KOPT-K1 (cell line): ENCODE measurements around the gene KIAA1958.
A peak's percentile ranks its signal among the peaks of the same experiment; 100 is the strongest.

ENCODE experiments used
- H3K27ac ChIP-seq: fragments of 200-600 bp; sonication (generic); 2 replicates; pipeline ENCODE4 v1.5.1; 2016; ENCODE audit warnings: antibody characterized with exemption, mild to moderate bottlenecking, low read depth, low read length; ENCODE audit not compliant: poor library complexity, severe bottlenecking
- H3K36me3 ChIP-seq: fragments of 200-600 bp; sonication (generic); 2 replicates; pipeline ENCODE4 v1.5.1; 2017; ENCODE audit warnings: antibody characterized with exemption, mild to moderate bottlenecking, low read length, moderate library complexity; ENCODE audit not compliant: insufficient read depth
- H3K9me3 ChIP-seq: fragments of 200-600 bp; sonication (generic); 2 replicates; pipeline ENCODE4 v1.5.1; 2017; ENCODE audit warnings: antibody characterized with exemption, low read length, mild to moderate bottlenecking; ENCODE audit not compliant: insufficient read depth, poor library complexity, severe bottlenecking

KIAA1958 gene

DNA sequence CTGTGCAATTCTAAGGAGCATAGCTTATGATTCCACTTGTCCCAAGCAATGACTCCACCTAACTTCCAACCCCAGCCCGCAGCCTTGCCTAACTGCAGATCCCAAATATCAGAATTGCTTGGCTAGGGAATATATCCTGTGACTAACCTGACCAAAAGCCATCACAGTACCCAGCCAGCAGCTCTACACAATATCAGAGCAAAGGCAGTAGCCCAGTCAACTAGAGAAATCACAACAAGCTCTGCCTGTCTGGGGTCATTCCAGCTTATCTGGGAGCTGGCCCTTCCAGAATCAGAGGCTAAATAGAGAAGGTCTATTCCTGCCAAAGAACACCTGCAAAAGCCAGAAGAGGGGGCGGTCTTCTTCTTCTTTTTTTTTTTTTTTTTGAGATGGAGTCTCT is 9.3 kb upstream of the KIAA1958 start:
- Histone ChIP-seq H3K36me3 (no peaks in the 10 kb centered on the region), H3K9me3 (no peaks in the 10 kb centered on the region), H3K27ac (no peak overlapping the region)

DNA sequence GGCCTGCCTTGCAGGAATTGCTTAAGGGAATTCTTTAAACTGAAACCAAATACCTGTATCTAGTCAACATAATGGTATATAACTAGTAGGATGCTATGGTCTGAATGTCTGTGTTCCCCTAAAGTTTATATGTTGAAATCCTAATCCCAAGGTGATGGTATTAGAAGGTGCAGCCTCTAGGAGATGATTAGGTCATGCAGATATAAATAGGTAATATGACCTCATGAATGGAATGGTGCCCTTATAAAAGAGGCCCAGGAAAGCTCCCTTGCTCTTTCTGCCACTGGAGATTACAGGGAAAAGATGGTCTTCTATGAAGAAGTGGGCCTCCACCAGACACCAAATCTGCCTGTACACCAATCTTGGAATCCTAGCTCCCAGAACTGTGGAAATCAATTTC is 7.4 kb upstream of the KIAA1958 start:
- no peak overlapping the region for H3K27ac ChIP-seq
- no peaks in the 10 kb centered on the region for H3K36me3 ChIP-seq
- H3K9me3 ChIP-seq = no peaks in the 10 kb centered on the region

DNA sequence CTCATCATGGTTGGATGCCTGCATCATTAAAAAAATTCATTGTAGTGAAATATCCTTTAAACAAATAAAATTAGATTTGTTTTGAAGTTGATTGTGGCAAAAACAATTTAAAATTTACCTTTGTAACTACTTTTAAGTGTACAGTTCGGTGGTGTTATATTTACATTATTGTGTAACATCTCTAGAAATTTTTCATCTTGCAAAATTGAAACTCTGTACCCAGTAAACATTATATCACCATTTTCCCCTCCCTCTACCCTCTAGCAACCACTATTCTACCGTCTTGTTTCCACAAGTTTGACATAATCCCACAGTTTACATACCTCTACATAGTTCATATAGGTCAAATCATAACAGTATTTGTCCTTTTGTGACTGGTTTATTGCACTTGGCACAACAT is 2.0 kb upstream of the KIAA1958 start:
- no peak overlapping the region for H3K27ac ChIP-seq
- H3K9me3 ChIP-seq = no peaks in the 10 kb centered on the region
- H3K36me3 ChIP-seq = no peaks in the 10 kb centered on the region

DNA sequence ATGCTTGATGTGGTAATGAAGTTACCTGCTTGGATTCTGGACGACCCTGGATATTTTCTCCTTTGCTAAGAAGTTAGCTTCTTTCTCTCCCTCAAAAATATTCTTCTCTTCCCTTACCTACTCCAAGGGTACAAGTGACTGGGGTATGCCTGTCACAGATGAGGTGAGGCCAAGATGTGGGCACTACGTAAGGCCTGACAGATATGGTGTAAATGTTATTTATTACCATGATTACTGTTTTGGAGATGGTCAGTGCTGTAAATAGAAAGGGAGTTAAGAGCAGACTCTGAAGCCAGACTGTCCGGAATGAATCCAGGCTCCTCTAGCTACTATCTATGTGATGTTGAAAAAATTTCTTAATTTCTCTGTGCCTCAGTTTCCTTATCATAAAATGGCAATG is 1.1 kb upstream of the KIAA1958 start:
- no peaks in the 10 kb centered on the region for H3K9me3 ChIP-seq
- no peaks in the 10 kb centered on the region for H3K36me3 ChIP-seq
- H3K27ac ChIP-seq = no peak overlapping the region

DNA sequence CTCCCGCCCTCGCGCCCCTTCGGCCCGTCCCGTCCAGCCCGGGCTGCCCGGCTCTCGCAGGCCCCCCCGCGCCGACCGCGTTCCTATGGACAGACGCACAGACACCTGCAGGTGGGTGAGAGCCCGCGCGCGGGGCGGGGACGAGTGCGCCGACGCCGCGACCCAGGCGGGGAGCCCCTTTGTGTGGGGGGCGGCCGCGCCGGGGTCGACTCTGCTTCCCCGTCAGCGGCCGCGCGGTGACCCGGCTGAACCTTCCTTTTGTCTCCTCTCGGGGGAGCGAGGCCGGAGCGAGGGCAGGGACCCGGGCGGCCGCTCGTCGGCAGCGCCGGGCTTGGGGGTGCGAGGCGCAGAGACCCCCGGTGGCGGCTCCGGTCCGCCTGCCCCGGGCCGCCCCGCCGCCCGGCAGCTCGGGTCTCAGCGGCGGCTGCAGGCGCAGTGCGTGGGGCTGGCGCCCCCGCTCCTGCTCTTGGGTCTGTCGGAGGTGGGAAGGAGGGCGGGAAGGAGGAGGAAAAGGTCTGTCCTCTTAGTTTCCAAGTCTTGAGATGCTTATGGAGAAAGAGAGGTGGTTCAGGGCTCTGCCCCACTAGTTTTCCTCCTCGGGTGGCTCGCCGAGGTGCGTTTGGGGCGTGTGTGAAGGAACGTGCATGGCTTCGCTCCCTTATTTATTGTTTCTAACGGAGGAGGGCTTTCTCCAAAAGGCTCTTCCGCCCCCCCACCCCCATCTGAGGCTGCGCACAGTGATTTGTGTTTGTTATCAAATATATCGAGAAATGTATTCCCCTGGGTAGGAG is 576 bp downstream of the KIAA1958 start:
- Histone ChIP-seq H3K36me3 (no peaks in the 10 kb centered on the region), H3K9me3 (no peaks in the 10 kb centered on the region), H3K27ac (peak overlapping the region; percentile 73)

DNA sequence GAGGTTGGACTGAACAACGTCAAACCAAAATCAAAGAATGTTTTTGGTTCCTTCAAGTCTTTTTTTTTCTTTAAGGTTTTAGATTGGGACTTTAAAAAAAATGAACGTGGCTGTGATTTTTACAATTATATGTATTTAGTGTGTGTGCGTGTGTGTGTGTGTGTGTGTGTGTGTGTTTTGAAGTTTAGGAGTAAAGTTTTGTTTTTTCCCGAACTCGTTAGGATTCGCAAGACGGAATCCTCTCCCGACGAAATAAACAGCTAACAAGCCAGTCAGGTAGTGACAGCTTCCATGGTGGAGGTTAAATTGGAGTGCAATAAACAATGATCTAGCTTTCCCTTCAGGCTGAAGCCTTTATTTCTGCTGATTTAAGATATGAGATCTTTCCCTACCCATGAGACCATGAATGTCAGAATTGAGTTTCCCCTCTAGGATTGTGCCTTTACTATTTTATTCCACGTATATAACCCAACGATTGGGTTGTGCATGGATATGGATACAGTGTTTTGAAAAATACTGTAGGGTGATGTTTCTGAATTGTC is 1.2 kb downstream of the KIAA1958 start:
- H3K36me3 ChIP-seq = peaks cover 3% of the 10 kb centered on the region
- no peaks in the 10 kb centered on the region for H3K9me3 ChIP-seq
- H3K27ac ChIP-seq = peak overlapping the region; percentile 73

DNA sequence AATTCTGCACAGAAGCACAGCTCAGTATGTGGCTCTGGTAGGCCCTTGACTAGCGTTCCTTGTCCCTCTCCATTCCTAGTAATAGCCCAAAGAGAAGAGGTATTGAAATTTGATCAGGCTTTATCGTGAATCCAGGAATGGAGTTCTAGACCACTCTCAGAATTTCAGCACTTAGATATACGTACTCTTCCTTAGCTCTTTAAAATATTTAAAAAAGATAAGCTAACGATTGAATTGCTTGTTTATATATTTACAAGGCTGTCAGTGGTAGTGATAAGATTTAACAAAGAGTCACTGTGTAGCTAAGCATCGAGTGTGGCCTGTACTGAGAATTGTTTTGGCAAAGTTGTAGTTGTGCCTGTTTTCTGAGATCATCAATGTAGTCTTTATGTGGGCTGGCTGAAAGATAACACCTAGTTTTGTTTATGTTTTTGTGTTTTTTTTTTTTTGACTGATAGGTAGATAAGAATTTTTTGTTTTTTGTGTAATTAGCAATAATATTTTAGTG is 2.5 kb downstream of the KIAA1958 start:
- peaks cover 15% of the 10 kb centered on the region for H3K36me3 ChIP-seq
- H3K27ac ChIP-seq = no peak overlapping the region
- peaks cover 10% of the 10 kb centered on the region for H3K9me3 ChIP-seq

DNA sequence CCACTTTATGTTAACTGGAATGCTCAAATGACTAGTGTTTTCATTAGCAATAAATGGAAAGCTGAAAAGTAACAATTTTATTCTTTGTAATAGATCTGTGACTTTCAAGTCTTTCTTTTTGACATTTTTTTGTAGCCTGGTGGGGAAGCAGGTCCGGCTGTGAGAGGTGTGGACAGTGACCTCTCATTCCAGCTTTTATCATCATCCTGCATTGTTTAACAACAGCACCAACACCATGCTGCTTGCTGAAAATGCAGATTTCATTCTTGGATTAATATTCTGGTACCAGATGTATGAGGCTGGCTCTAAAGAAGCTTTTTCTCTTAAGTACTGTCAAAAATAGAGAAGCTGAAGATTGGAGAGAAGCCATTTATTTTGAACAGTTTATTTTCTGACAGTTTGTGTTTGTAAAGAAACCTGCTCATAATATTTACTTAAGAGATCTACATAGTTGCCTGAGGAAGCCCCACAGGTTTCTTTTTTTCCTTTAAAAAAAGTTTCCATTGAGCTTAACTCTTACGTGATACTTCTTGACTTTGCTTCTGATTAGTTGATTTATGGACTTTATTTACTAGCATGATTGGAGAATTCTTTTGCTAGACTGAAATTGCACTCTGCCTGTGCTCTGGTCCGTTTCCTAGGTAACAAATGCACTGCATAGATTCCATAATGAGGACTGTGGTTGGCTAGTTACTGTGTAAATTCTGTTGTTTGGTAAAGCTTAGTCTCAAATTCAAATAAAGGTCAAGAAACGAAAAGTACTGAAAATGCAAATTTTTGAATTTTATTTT is 3.4 kb downstream of the KIAA1958 start:
- Histone ChIP-seq H3K36me3 (peaks cover 25% of the 10 kb centered on the region), H3K27ac (no peak overlapping the region), H3K9me3 (peaks cover 19% of the 10 kb centered on the region)

DNA sequence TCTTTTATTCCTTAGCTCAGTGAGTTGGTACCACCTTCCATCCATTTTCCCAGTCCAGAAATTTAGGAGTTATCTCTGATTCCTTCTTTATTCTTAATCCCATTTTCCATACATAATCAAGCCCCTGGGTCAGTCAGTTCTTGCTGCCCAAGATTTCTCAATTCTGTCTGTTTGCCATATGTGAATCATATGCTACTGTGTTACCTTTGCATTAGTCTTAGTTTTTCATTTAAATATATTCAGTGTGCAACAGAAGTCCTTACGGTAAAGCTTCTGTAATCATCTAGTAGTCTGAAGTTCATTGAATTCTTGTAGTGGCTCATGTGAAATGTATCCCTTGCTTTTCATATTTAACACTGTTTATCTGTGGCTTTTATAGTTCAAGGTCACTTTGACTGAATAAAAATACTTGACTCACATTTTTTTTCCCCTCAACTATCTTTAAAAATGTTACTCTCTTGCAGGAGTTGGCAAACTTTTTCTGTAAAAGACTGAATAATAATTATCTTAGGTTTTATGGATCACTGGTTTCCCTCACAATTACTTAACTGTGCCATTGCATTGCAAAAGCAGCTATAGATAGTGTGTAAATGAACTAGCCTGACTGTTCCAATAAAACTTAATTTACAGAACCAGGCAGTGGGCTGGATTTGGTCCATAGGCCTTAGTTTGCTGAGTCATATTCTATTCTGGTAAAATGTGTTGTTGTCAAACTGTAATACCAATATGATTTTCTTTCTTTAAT is 6.9 kb downstream of the KIAA1958 start:
- peaks cover 19% of the 10 kb centered on the region for H3K9me3 ChIP-seq
- peaks cover 32% of the 10 kb centered on the region for H3K36me3 ChIP-seq
- H3K27ac ChIP-seq = no peak overlapping the region

DNA sequence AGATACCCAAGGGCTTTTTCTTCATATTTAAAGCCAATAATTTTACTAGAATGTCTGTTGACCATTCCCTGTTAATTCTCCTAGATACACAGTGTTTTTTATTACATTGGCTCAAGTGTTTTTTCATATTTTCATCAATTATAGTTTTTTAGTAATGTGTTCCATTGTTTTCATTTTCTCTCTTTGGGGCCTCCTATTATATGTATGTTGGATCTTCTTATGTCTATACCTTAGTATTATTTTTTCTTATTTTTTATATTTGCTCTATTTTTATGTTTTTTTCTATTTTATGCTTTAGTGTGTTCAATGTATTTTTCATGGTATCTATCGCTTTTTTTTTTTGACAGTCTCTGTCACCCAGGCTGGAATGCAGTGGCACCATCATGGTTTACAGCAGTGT is 7.5 kb downstream of the KIAA1958 start:
- peaks cover 19% of the 10 kb centered on the region for H3K9me3 ChIP-seq
- H3K36me3 ChIP-seq = peaks cover 32% of the 10 kb centered on the region
- H3K27ac ChIP-seq = no peak overlapping the region

DNA sequence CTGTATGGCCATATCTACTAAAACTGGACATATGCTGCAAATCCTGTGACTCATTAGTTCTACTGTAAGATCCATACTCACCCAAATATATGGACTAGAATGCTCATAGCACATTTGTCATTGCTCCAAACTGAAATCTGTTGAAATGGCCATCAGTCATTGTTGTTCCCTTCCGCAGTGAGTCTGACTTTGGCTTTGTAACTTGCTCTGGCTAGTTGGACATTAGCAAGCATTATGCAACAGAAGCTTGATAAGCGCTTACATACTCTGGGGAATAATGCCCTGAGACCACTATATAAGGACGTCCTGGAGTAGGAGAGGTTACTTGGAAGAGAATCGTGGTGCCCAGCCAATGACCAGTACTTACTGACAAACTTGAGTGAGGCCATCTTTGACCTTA is 9.0 kb downstream of the KIAA1958 start:
- H3K36me3 ChIP-seq = peaks cover 32% of the 10 kb centered on the region
- H3K9me3 ChIP-seq = peaks cover 19% of the 10 kb centered on the region
- H3K27ac ChIP-seq = no peak overlapping the region

DNA sequence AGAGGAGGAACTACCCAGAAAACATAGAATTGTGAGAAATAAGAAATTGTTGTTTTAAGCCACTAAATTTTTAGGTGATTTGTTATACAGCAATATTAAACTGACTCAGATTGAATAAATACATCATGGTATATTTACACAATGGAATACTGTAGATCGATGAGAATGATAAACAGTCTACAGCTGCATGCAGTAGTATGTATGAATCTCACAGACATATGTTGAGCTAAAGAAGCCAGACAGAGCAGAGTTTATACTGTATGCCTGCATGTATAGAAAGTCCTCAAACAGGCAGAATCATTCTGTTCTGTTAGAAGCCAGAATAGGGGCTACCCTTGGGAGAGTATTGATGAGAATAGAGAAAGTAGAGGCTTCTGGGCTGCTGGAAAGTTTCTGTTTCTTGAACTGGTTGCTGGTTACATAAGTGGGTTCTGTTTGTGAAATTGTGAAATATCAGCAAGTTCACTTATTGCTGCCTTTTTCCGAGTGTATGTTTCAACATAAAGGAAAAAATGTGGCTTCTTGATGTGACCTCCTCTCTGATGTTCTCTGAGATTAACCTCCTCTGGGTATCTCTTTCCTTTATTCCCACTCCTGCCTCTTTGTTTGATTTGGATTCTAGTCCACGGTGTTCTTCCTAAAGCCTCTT is 9.6 kb downstream of the KIAA1958 start:
- no peak overlapping the region for H3K27ac ChIP-seq
- H3K9me3 ChIP-seq = peaks cover 19% of the 10 kb centered on the region
- H3K36me3 ChIP-seq = peaks cover 32% of the 10 kb centered on the region

DNA sequence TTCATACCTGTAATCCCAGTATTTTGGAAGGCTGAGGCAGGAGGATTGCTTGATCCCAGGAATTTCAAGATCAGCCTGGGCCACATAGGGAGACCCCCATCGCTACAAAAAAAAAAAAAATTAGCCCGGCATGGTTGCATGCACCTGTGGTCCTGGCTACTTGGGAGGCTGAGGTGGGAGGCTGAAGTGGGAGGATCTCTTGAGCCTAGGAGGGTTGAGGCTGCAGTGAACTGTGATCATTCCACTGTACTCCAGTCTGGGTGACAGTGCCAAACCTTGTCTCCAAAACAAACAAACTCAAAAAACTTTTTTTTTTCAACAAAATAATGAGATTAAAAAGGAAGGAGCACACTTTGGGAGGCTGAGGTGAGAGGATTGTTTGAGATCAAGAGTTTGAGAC is 14.2 kb downstream of the KIAA1958 start:
- no peak overlapping the region for H3K27ac ChIP-seq
- H3K36me3 ChIP-seq = no peaks in the 10 kb centered on the region
- no peaks in the 10 kb centered on the region for H3K9me3 ChIP-seq

DNA sequence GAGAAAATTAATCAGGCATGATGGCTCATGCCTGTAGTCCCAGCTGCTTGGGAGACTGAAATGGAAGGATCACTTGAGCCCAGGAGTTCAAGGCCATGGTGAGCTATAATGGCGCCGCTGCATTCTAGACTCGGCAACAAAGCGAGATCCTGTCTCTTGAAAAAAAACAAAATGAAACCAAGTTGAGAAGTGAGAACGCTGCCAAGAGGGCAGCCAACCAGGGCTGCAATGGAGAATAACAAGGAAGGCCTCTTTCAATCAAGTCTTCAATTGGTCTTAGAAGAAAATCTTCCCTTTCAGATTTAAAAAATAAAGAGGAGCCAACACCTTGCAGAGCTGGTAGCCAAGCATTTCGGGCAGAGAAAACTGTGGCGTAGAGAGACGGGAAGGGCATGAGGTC is 14.7 kb downstream of the KIAA1958 start:
- H3K36me3 ChIP-seq = no peaks in the 10 kb centered on the region
- H3K27ac ChIP-seq = no peak overlapping the region
- H3K9me3 ChIP-seq = no peaks in the 10 kb centered on the region
